Stimulated activated CD4-positive, alpha-beta T cell treated with anti-CD3 and anti-CD28 coated beads, TNF-alpha, amount 100 ng/mL, for 48 hours (primary cell): ENCODE results near the gene HIF3A.

Experiments used
- DNase-seq, 3 donors: peaks; one replicate each; pipeline ENCODE4 v3.0.0-alpha.2; 2020; ENCODE audit warnings: low read depth in 3 of 3

Gene HIF3A

GRCh38 chr19:46383846-46384245 is 87.0 kb downstream of the HIF3A start:
- DNase-seq, result no peak

GRCh38 chr19:46384396-46384795 is 87.6 kb downstream of the HIF3A start:
- DNase-seq, result no peak

GRCh38 chr19:46385636-46386035 is 88.8 kb downstream of the HIF3A start:
- no peak for DNase-seq

- no peak for DNase-seq
These were observed 89.3 kb downstream of the HIF3A start for GRCh38 chr19:46386151-46386550.

GRCh38 chr19:46386996-46387712 is 90.3 kb downstream of the HIF3A start:
- DNase-seq, result no peak

GRCh38 chr19:46387713-46388130 is 90.9 kb downstream of the HIF3A start:
- no peak for DNase-seq

GRCh38 chr19:46388311-46389095 is 91.7 kb downstream of the HIF3A start:
- DNase-seq, result no peak

GRCh38 chr19:46390121-46390858 is 93.4 kb downstream of the HIF3A start:
- no peak for DNase-seq

- DNase-seq, result no peak
These were observed 94.0 kb downstream of the HIF3A start for GRCh38 chr19:46390866-46391265.

- DNase-seq, result no peak
These were observed 94.7 kb downstream of the HIF3A start for GRCh38 chr19:46391296-46392251.

GRCh38 chr19:46392252-46392801 is 95.5 kb downstream of the HIF3A start:
- DNase-seq, result no peak

GRCh38 chr19:46392837-46393236 is 96.0 kb downstream of the HIF3A start:
- no peak for DNase-seq
